Measurements from ENCODE around the gene GRM8.

Gene GRM8

DNA sequence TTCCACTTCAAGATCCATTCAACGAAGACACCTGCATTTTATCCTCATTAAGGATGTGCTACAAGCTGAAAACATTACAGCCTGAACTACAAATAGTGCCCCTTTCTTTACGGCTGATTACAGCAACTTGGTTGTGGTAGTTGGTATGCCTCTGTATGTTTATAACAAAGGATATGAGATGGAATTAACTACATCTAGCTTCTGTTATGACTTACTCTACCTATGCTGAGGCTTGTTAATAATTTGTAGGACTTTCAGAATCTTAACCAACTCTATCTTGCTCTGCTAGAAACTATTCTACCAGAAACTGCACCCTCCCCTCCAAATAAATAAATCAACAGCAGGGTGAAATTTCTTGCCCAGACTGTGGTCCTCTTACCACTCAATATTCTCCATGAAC is 448.1 kb downstream of the GRM8 start:
- DNase-seq = no peak

GRCh38 chr7:126803990-126804389 is 448.8 kb downstream of the GRM8 start:
- no peak for DNase-seq

GRCh38 chr7:126803060-126803665 is 449.6 kb downstream of the GRM8 start:
- peak; percentile 10 for DNase-seq

DNA sequence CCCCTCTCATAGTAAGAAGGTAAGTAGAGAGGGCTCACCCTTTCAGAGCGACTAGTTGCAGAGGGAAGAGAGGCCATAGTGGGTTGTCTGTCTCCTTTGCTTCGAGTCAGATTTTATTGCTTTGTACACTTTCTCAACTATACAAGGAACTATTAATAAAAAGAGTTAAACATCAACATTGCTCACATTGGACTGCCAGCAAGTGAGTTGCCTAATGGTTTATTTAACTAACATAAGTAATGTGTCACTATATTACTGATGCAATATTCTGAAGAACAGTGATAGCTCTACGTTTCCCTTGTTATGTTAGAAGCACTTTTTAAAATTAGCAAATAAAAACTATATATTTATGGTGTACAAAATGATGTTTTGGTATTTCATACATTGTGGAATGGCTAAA is 451.0 kb downstream of the GRM8 start:
- no peak for DNase-seq

- no peak for DNase-seq
These were observed 453.2 kb downstream of the GRM8 start for GRCh38 chr7:126799541-126799940.

DNA sequence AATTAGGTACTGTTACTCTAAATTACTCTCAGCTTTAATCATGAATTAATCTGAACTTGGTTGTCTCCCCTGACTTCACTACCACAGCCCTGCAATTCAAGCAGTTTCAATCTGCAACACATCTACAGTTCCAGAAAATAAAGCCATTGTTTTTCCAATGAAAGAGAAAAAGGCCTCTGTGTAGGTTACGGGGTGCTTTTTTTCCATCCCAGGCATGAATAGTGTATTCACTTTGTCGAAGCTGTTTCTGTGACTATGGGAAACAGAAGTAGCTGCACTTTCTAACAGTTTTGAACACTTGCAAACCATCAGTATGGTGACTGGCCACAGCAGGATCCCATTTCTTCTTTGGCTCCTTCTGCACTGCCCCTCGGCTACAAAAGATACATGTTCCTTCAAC is 460.2 kb downstream of the GRM8 start:
- DNase-seq = no peak

DNA sequence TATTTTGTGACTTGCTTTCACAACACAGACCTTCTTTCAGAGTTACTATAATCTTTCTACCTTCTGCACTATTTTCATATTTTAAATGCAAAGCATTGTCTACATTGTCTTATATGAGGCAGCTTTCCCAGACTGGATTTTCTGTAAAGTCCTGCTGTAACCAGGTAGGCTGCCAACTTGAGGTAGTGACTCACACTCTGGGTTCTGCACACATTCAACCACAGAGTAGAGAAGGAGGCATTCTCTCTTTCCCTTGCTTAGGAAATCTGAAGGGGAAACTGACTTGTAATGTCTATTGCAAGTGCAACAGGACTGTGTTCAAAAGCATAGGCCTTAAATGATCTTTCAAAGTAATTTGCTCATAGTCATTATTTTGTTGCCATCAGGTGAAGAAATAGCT is 461.4 kb downstream of the GRM8 start:
- no peak for DNase-seq

- no peak for DNase-seq
These were observed 462.0 kb downstream of the GRM8 start for GRCh38 chr7:126790763-126791162.

- no peak for DNase-seq
These were observed 469.1 kb downstream of the GRM8 start for GRCh38 chr7:126783613-126784012.

DNA sequence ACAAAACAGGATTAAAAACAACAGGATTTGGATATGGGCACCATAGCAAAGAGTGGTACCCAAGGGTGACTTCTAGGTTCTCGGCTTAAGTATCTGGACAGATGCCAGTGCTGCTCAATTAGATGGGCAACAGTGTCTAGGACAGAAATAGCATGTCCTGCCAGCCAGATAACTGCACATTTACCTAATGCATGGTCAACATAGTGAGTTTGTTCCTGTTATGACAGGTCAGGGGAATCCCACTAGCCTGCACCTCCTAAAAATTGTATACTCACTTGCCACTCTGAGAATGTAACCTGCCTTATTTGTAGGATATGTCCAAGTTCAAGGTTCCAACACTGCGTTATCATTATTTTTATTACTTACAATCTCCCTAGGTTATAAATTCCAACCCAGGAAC is 471.7 kb downstream of the GRM8 start:
- no peak for DNase-seq

DNA sequence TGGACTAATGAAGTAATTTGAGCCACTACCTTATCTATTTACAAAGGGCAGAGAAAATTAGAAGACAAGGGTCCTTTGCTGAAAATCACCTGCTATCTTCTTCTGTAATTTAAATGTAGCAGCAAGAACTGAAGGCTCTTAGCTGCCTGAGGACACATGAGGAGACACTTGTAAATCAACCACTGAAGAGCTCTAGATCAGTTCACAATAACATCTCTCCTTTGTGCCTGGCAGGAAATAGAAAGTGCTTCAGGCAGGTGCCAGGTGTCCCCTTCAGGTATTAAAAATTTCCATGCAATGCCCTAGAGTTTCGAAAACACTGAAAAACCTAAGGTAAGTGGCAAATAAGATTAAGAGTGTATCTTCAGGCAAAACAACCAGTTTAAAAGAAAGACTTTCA is 474.6 kb downstream of the GRM8 start:
- DNase-seq = no peak

- DNase-seq = no peak
These were observed 476.2 kb downstream of the GRM8 start for GRCh38 chr7:126776498-126776897.

DNA sequence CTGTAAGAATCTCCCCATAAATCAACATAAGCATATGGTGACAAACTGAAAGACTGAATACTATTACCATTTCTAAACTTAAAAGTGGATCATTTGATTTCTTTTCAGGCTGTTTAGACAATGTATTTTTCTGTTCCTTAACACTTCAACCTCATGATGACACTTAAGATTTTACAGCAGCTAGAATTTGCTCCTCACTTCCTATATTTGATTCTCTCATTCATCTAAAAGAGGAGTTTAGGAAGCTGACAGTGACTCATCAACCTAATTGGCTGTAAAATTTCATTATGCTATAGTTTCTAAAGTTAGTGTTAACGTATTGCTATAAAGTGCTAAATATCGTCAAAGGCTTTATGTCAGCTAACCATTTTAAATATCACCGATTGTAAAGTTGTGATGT is 478.7 kb downstream of the GRM8 start:
- DNase-seq = no peak

- no peak for DNase-seq
These were observed 483.9 kb downstream of the GRM8 start for GRCh38 chr7:126768836-126769235.

- DNase-seq = no peak
These were observed 491.7 kb downstream of the GRM8 start for GRCh38 chr7:126760914-126761577.

GRCh38 chr7:126755381-126755780 is 497.4 kb downstream of the GRM8 start:
- DNase-seq = no peak

GRCh38 chr7:126750207-126750911 is 502.4 kb downstream of the GRM8 start:
- no peak for DNase-seq

GRCh38 chr7:126728967-126729366 is 523.8 kb downstream of the GRM8 start:
- DNase-seq = no peak

DNA sequence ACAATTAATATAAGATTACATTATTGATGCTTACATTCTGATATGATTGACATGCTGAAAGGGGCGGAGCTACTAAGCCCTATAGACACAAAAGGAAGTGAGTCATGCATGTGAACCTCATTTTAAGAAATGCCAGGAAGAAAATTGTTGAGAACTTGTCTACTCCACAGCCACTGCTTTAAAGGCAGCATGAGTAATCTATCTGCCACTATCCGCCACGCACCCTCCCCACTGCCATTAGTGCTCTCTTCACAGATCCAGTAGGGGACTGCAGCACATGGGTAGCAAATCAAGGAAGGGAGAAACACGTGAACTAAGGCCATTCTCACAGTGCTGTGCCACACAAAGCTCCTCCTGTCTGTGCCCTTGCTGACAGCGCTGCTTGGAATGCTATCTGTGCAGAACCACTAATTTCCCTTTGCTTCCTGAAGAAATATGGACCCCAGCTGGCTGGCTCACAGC is 524.8 kb downstream of the GRM8 start:
- DNase-seq = no peak

DNA sequence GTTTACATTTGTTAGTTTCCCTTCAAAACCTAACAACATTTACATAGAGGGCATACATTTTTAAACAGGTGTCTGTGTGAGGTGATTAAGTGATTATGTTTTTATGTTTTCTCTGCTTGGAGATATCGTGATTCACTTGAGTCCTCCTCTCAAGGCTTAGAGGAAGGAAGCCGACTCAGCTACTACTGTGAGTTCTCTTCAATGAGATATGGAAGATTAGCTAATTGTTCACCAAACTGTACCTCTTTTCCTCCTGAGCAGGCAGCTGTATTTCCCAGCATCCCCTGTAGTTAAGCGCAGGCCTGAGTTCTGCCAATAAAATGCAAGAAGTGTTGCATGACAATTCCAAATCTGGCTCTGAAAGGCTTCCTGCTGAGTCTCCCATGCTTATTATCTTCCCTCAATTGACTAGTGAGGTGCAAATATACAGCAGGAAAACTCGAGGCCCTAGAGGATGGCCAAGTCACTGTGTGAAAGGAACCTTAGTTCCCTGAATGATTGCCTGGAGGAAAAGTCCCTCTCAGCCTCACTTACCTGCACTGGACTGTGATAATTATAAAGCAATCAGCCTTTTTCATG is 528.7 kb downstream of the GRM8 start:
- no peak for DNase-seq

DNA sequence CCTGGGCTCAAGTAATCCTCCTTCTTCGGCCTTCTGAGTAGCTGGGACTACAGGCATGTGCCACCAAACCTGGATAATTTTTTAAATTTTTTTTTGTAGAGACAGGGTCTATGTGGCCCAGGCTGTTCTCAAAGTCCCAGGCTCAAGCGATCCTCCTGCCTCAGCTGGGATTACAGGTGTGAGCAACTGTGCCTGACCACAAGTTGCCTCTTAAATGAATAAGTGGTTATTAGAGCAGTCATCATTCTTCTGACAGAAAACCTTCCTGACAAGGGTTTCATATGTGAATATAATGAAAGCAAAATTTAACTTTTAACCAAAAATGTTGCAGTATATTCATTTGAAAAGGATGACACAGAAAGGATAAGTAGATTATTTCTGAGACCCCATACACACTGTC is 532.5 kb downstream of the GRM8 start:
- no peak for DNase-seq

DNA sequence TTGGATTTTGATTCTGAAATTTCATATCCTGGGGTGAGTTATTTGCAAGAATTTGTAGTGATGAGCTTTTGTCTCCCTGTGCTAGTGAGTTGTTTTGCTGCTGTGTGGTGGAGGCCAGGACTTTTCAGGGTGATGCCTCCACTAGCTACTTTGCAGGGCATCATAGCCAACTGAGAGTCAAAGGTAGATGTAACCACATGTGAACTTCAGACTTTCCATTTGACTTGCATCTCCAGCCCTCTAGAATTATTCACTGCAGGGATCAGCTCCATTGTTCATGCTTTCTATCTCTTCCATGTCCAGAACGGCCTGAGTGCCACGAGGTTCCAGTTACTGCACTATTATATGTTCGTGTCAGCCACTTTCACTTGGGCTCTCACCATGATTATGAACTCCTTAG is 534.3 kb downstream of the GRM8 start:
- no peak for DNase-seq

GRCh38 chr7:126716321-126716720 is 536.4 kb downstream of the GRM8 start:
- no peak for DNase-seq

- DNase-seq = no peak
These were observed 537.7 kb downstream of the GRM8 start for GRCh38 chr7:126715076-126715475.

Measured in GDM1 (cell line).